ENCODE measurements around the gene HTR3A.
"Not testable (repeated sequence)": the region's sequence is repeated elsewhere in the genome, so short reads cannot be mapped to it uniquely, and the experiment has no call there.

DNA sequence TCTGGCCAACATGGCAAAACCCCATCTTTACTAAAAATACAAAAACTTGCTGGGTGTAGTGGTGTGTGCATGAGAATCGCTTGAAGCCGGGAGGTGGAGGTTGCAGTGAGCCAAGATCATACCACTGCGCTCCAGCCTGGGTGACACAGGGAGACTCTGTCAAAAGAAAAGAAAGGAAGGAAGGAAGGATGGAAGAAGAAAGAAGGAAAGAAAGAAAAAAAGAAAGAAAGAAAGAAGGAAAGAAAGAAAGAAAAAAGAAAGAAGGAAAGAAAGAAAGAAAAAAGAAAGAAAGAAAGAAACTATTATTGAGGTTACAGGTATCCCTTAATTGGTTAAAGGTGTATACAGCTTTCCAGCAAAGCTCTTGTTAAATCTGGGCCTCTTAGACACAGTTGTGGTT, 40.7 kb upstream of the HTR3A start:
- TF ChIP-seq, protein P1, sequence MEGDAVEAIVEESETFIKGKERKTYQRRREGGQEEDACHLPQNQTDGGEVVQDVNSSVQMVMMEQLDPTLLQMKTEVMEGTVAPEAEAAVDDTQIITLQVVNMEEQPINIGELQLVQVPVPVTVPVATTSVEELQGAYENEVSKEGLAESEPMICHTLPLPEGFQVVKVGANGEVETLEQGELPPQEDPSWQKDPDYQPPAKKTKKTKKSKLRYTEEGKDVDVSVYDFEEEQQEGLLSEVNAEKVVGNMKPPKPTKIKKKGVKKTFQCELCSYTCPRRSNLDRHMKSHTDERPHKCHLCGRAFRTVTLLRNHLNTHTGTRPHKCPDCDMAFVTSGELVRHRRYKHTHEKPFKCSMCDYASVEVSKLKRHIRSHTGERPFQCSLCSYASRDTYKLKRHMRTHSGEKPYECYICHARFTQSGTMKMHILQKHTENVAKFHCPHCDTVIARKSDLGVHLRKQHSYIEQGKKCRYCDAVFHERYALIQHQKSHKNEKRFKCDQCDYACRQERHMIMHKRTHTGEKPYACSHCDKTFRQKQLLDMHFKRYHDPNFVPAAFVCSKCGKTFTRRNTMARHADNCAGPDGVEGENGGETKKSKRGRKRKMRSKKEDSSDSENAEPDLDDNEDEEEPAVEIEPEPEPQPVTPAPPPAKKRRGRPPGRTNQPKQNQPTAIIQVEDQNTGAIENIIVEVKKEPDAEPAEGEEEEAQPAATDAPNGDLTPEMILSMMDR (optimal IDR thresholded peaks at IDR 0.05 in 1 of 3, IDR thresholded peaks at IDR 0.05 in 1 of 3, conservative IDR thresholded peaks at IDR 0.05 in 1 of 3; ENCODE audit: extremely low read depth in 1 of 3, insufficient read depth in 2 of 3, low read length in 3 of 3), result not testable (repeated sequence)
- TF ChIP-seq EZH2 (IDR thresholded peaks at IDR 0.05; ENCODE audit: low read length), result not testable (repeated sequence)
